Body of pancreas (tissue), 4 donors: ENCODE measurements around the gene BMPR1B.

Source experiments
- CTCF ChIP-seq, 7 experiments: fragments of 450-650 bp in 4 of 7; fragments of 200-600 bp in 3 of 7; sonication (generic) in 3 of 7; IDR thresholded peaks; one replicate each; pipeline ENCODE4 v1.5.1; 2016 to 2019; ENCODE audit warnings: antibody characterized with exemption in 7 of 7
- POLR2A ChIP-seq, 3 donors: fragments of 450-650 bp; IDR thresholded peaks; one replicate each; pipeline ENCODE4 v1.6.1; 2016; ENCODE audit warnings: antibody characterized with exemption in 3 of 3, mild to moderate bottlenecking in 2 of 3

- TF ChIP-seq CTCF (IDR thresholded peaks at IDR 0.05) = no peak
- no peak for TF ChIP-seq POLR2A (IDR thresholded peaks at IDR 0.05)
These were observed 256.3 kb downstream of the BMPR1B start for GRCh38 chr4:95014068-95014467.
